ENCODE results near the gene NXPH1. TPM values are rescaled to one million over a fixed set of nuclear protein-coding genes. Genes with fewer than 3 reads are reported as not detected.

NXPH1 gene
- total and polyA plus RNA-seq, 9 of the 15 experiments (the other 6 are each of a cell fraction or from before 2014, with no cell fraction given): 0.16 TPM; not detected in 8

- no peak for TF ChIP-seq RERE (CRISPR knock-in tag; IDR thresholded peaks at IDR 0.05; ENCODE audit: borderline replicate concordance)
- TF ChIP-seq ZNF436 (CRISPR knock-in tag; IDR thresholded peaks at IDR 0.05): no peak
- TF ChIP-seq ESRRB (CRISPR knock-in tag; IDR thresholded peaks at IDR 0.05; ENCODE audit: borderline replicate concordance): no peak
- no peak for TF ChIP-seq NKRF (IDR thresholded peaks at IDR 0.05; ENCODE audit: borderline replicate concordance)
- no peak for TF ChIP-seq ZNF695 (CRISPR knock-in tag; IDR thresholded peaks at IDR 0.05)
Observed at GRCh38 chr7:8442051-8442813, 8.8 kb downstream of the NXPH1 start (continued).
